ENCODE measurements around the gene SMTNL2. TPM values are rescaled to one million over a fixed set of nuclear protein-coding genes. Genes with fewer than 3 reads are reported as not detected.

Gene SMTNL2
- total RNA-seq, 4 donors from 2014 or later, result 0.44 to 0.81 (median 0.67) TPM

GRCh38 chr17:4631431-4631830, 47.1 kb downstream of the SMTNL2 start:
- DNase-seq, result no peak
- WGBS, 2 donors, result 79 to 89% methylated on average over 8 of the region's 8 CpGs
- intact Hi-C loops (cut with DNase I), result loop anchor here (10.0 kb wide), 1 partner anchor 207 kb away; no protein-coding TSS in a partner anchor
- H3K4me3 ChIP-seq (replicated peaks in 1 of 3), result no peak overlapping the region
- H3K4me1 ChIP-seq, result no peaks in the 10 kb centered on the region
- no peak overlapping the region for H3K27ac ChIP-seq
- H3K27me3 ChIP-seq, result no peaks in the 10 kb centered on the region
- TF ChIP-seq CTCF (IDR thresholded peaks at IDR 0.05) (no peak), POLR2A (IDR thresholded peaks at IDR 0.05) (no peak)
- no peaks in the 10 kb centered on the region for H3K36me3 ChIP-seq
- no peaks in the 10 kb centered on the region for H3K9me3 ChIP-seq

GRCh38 chr17:4631836-4632580, 47.7 kb downstream of the SMTNL2 start:
- 76 to 78% methylated on average over 20 to 21 of the region's 21 CpGs for WGBS, 2 donors
- Histone ChIP-seq H3K27ac (no peak overlapping the region), H3K4me1 (no peaks in the 10 kb centered on the region), H3K36me3 (no peaks in the 10 kb centered on the region), H3K9me3 (no peaks in the 10 kb centered on the region), H3K4me3 (replicated peaks in 1 of 3) (no peak overlapping the region), H3K27me3 (no peaks in the 10 kb centered on the region)
- intact Hi-C loops (cut with DNase I), result loop anchor here (10.0 kb wide), 1 partner anchor 207 kb away; no protein-coding TSS in a partner anchor
- no peak for TF ChIP-seq CTCF (IDR thresholded peaks at IDR 0.05)
- TF ChIP-seq POLR2A (IDR thresholded peaks at IDR 0.05), result no peak
- DNase-seq, result no peak

- Histone ChIP-seq H3K27me3 (no peaks in the 10 kb centered on the region), H3K9me3 (no peaks in the 10 kb centered on the region), H3K4me3 (replicated peaks in 1 of 3) (no peak overlapping the region), H3K27ac (no peak overlapping the region), H3K4me1 (no peaks in the 10 kb centered on the region), H3K36me3 (no peaks in the 10 kb centered on the region)
- no peak for TF ChIP-seq CTCF (IDR thresholded peaks at IDR 0.05)
- TF ChIP-seq POLR2A (IDR thresholded peaks at IDR 0.05), result no peak
- intact Hi-C loops (cut with DNase I), result loop anchor here (10.0 kb wide), 1 partner anchor 208 kb away; no protein-coding TSS in a partner anchor
- DNase-seq, result no peak
- WGBS, 2 donors, result 45 to 56% methylated on average over 4 to 7 of the region's 7 CpGs
Measured at GRCh38 chr17:4632581-4632920, 48.2 kb downstream of the SMTNL2 start.

- Histone ChIP-seq H3K36me3 (no peaks in the 10 kb centered on the region), H3K4me3 (replicated peaks in 1 of 3) (no peak overlapping the region), H3K27ac (no peak overlapping the region), H3K4me1 (no peaks in the 10 kb centered on the region), H3K9me3 (no peaks in the 10 kb centered on the region), H3K27me3 (no peaks in the 10 kb centered on the region)
- 89 to 98% methylated on average over 2 of the region's 2 CpGs for WGBS, 2 donors
- TF ChIP-seq POLR2A (IDR thresholded peaks at IDR 0.05) (no peak), CTCF (IDR thresholded peaks at IDR 0.05) (no peak)
- no peak for DNase-seq
- intact Hi-C loops (cut with DNase I), result loop anchor here (10.0 kb wide), 1 partner anchor 209 kb away; no protein-coding TSS in a partner anchor
Measured at GRCh38 chr17:4633643-4634042, 49.3 kb downstream of the SMTNL2 start.

GRCh38 chr17:4634976-4635375, 50.6 kb downstream of the SMTNL2 start:
- no peak overlapping the region for H3K4me3 ChIP-seq (replicated peaks in 1 of 3)
- H3K36me3 ChIP-seq, result no peaks in the 10 kb centered on the region
- 49 to 61% methylated on average over 4 of the region's 4 CpGs for WGBS, 2 donors
- H3K27ac ChIP-seq, result no peak overlapping the region
- H3K4me1 ChIP-seq, result no peaks in the 10 kb centered on the region
- H3K9me3 ChIP-seq, result no peaks in the 10 kb centered on the region
- intact Hi-C loops (cut with DNase I), result loop anchor here (10.0 kb wide), 1 partner anchor 210 kb away; no protein-coding TSS in a partner anchor
- TF ChIP-seq POLR2A (IDR thresholded peaks at IDR 0.05), result no peak
- no peak for TF ChIP-seq CTCF (IDR thresholded peaks at IDR 0.05)
- H3K27me3 ChIP-seq, result no peaks in the 10 kb centered on the region
- DNase-seq, result no peak
